Fibroblast of lung (primary cell): Measurements from ENCODE around the gene NUP107.
"Not testable (repeated sequence)": the region's sequence is repeated elsewhere in the genome, so short reads cannot be mapped to it uniquely, and the experiment has no call there.

ENCODE experiments used
- EZH2 ChIP-seq: IDR thresholded peaks from 2 replicates; pipeline ENCODE4 v1.5.1; 2012; ENCODE audit warnings: low read length, control low read depth, mild to moderate bottlenecking; ENCODE audit errors: missing control alignments
- TF ChIP-seq, protein P1 (sequence below), 2 donors: IDR thresholded peaks in 1 of 2; conservative IDR thresholded peaks in 1 of 2; 1 replicate in 1 of 2; 2 replicates in 1 of 2; pipeline ENCODE4 v1.5.1; 2011 to 2012; ENCODE audit warnings: low read length in 2 of 2, control low read depth in 1 of 2, inconsistent platforms in 1 of 2, low read depth in 1 of 2, mild to moderate bottlenecking in 1 of 2

DNA sequence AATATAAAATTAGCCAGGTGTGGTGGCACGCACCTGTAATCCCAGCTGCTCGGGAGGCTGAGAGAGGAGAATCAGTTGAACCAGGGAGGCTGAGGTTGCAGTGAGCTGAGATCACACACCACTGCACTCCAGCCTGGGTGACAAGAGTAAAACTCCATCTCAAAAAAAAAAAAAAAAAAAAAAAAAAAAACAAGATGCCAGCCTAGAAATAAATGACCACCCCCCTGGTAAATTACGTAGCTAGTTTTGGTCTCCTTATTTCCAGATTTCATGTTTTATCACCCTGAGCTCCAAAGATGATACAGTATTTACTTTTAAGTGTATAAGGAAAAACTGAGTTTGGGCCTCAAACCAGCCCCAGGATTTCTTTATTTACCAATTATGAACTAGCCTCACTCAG is 49.3 kb upstream of the NUP107 start:
- TF ChIP-seq, protein P1, sequence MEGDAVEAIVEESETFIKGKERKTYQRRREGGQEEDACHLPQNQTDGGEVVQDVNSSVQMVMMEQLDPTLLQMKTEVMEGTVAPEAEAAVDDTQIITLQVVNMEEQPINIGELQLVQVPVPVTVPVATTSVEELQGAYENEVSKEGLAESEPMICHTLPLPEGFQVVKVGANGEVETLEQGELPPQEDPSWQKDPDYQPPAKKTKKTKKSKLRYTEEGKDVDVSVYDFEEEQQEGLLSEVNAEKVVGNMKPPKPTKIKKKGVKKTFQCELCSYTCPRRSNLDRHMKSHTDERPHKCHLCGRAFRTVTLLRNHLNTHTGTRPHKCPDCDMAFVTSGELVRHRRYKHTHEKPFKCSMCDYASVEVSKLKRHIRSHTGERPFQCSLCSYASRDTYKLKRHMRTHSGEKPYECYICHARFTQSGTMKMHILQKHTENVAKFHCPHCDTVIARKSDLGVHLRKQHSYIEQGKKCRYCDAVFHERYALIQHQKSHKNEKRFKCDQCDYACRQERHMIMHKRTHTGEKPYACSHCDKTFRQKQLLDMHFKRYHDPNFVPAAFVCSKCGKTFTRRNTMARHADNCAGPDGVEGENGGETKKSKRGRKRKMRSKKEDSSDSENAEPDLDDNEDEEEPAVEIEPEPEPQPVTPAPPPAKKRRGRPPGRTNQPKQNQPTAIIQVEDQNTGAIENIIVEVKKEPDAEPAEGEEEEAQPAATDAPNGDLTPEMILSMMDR (conservative IDR thresholded peaks at IDR 0.05 in 1 of 2, IDR thresholded peaks at IDR 0.05 in 1 of 2; ENCODE audit: low read depth in 1 of 2, low read length in 2 of 2), result not testable (repeated sequence)
- TF ChIP-seq EZH2, result not testable (repeated sequence)
